GM21360 (cell line): ENCODE data around the gene THUMPD2.
"Not testable (repeated sequence)": the region's sequence is repeated elsewhere in the genome, so short reads cannot be mapped to it uniquely, and the experiment has no call there.

Experiments used
- ATAC-seq: cut with Tn5 transposase; IDR thresholded peaks from one replicate; pipeline ENCODE4 v1.9.1; 2021; ENCODE audit warnings: mild to moderate bottlenecking, moderate library complexity; ENCODE audit not compliant: unreplicated experiment

Gene THUMPD2, protein sequence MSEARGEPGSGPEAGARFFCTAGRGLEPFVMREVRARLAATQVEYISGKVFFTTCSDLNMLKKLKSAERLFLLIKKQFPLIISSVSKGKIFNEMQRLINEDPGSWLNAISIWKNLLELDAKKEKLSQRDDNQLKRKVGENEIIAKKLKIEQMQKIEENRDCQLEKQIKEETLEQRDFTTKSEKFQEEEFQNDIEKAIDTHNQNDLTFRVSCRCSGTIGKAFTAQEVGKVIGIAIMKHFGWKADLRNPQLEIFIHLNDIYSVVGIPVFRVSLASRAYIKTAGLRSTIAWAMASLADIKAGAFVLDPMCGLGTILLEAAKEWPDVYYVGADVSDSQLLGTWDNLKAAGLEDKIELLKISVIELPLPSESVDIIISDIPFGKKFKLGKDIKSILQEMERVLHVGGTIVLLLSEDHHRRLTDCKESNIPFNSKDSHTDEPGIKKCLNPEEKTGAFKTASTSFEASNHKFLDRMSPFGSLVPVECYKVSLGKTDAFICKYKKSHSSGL

DNA sequence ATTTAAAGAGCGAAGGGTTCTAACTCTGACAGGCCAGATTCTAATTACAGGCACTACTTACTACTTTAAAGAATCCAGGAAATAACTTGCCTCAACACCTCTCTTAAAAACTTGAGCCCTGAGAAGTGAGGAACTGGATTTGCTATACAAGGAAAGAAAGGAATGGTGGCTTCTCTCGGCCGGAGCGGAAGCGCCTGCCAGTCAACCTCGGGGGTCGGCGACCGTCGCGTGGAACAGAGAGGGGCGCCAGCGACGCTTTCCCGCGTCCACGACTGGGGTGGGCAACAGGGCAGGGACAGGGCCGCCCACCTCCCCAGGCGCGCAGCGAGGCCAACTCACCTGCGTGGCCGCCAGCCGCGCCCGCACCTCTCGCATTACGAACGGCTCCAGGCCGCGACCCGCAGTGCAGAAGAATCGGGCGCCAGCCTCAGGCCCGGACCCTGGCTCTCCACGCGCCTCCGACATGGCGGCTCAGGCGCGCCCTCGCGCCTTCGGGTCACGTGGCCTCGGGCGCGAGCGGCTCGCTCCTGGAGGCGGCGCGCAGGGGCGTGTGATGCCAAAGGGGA lies at the start of gene THUMPD2:
TSS of gene THUMPD2 (minus strand) at position 484 of the 566 bp plus-strand sequence. CDS start at position 465, 19 bp downstream.
- ATAC-seq = peak; percentile 58

DNA sequence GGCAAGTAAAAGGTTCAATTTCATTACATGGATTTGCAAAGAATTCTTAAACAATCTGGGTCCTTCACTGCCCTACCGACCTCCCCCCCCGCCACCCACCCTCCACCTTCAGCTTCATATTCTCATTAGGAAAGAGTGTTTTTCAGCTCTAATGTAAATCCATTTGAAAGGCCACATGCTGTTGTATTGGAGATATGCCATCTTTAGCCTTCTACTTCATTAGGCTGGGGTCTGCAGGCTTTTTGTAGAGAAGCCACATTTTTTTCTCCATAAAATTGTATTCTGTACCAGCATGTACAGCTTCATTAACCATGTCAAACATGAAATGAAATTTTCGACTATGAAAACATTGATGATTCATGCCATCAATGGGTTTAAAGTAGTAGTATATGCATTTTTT lies 42.8 kb upstream of the THUMPD2 start:
- ATAC-seq = no peak

DNA sequence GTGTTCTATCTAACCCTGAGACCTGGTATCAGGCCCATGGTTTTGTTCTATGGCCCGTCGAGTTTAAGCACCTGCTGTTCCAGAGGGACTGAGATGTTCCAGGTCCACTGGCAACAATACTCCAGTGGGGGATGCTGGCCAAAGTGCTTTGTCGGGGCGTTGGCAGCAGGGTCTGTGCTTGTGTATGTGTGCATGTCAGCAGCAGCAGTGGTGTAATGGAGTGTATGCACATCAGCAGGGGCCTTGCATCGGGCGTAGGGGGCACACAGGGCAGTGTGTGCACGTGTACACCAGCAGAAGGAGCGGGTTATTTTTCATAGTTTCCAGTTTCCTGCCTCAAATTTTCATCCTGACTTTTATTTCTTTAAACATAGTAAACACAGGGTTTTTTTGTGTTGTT lies 37.8 kb upstream of the THUMPD2 start:
- no peak for ATAC-seq

DNA sequence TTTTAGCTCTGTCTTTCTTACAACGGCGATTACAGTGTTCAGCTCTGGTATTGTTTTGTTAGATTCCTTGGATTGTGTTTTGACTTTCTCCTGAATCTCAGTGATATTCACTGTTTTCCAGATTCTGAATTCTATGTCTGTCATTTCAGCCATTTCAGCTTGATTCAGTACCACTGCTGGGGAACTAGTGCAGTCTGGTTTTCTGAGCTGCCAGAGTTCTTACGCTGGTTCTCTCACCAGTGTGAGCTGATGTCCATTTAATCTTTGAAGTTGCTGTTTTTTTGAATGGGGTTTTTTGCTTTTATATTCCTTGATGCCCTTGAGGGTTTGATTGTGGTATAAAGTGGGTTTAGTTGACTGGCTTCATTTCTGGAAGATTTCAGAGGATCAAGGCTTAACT lies 37.4 kb upstream of the THUMPD2 start:
- ATAC-seq = no peak

DNA sequence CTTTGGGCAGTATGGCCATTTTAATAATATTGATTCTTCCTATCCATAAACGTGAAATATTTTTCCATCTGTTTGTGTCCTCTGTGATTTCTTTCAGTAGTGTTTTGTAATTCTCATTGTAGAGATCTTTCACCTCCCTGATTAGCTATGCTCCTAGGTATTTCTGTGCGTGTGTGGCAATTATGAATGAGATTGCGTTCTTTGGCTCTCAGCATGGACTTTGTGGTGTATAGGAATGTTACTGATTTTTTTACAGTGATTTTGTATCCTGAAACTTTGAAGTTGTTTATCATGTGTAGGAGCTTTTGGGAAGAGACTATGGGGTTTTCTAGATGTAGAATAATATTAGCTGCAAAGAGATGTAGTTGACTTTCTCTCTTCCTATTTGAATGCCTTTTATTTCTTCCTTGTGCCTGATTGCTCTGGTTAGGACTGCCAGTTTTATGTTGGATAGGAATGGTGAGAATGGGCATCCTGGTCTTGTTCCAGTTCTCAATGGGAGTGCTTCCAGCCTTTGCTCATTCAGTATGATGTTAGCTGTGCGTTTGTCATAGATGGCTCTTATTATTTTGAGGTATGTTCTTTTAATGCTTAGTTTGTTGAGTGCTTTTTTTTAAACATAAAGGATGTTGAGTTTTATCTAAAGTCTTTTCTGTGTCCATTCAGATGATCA lies 27.0 kb upstream of the THUMPD2 start:
- no peak for ATAC-seq

DNA sequence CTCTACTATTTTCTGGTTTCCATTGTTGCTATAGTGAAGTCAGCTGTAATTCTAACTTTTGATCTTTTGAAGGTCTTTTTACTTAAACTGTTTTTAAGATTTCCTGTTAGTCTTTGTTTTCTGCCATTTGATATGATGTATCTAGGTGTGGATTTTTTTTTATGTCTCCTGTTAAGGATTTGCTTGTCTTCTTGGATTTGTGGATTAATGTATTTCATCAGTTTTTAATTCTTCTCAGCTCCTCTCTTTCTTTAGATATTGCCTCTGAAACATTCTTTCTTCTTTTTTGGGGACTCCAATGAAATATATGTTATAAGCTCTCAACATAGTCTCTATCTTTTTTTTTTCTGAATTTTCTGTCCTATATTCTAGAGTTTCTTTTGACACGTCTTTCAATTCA lies 24.8 kb upstream of the THUMPD2 start:
- no peak for ATAC-seq

DNA sequence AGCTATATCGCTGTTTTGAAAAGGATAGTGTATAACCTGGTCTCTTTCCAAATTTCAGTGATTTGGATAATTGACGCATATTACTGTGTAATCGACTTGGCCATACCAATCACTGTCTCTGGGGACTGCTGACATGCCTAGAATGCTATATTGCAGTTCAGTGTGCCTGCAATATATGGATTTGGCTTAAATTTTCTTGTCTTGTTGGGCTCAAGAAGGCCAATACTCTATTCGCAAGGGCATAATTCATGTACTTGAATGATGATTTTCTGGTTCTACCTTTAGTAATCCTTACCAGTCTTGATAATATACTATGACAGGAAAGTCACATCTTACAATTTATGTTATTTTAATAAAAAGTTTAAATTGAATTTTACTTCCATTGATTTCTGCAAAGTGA lies 21.7 kb upstream of the THUMPD2 start:
- no peak for ATAC-seq

DNA sequence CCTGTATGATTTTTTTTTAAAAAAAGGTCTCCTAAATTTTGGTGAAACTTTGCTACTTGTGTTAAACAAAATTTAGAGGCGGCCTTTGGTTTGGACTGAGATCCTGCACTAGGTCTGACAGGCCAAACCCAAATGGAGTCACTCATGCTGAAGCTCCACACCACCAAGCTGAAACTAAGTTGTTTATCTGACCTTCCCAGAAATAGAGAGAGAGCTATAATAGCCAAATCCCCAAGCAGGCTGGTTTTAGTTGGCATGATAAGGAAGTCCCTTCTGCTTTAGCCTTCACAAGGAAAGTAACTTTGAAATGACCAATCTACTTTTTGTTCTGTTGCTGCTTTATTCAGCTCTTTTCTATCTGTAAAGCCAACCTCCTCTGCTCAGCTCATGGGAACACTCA lies 17.1 kb upstream of the THUMPD2 start:
- no peak for ATAC-seq

DNA sequence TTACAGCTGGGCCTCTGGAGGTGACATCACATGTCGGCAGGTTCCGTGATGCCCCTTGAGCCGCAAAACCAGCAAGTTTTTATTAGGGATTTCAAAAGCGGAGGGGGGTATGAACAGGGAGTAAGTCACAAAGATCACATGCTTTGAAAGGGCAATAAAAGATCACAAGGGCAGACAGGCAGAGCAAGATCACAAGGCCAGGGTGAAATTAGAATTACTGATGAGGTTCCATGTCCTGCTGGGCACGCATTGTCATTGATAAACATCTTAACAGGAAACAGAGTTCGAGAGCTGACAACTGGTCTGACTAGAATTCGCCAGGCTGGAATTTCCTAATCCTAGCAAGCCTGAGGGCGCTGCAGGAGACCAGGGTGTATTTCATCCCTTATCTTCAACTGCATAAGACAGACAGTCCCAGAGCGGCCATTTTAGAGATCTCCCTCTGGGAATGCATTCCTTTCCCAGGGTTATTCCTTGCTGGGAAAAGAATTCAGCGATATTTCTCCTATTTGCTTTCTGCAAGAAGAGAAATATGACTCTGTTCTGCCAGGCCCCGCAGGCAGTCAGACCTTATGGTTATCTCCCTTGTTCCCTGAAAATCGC lies 11.3 kb upstream of the THUMPD2 start:
- not testable (repeated sequence) for ATAC-seq

DNA sequence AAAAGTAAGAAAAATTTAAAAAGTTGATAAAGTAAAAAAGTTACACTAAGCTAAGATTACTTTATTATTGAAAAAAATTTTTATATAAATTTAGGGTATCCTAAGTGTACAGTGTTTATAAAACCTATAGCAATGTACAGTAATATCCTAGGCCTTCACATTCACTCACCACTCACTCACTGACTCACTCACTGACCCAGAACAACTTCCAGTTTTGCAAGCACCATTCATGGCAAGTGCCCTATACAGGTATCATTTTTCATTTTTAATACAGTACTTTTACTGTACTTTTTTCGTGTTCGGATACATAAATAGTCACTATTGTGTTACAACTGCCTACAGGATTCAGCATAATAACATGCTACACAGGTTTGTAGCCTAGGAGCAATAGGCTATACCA lies 8.9 kb upstream of the THUMPD2 start:
- ATAC-seq = no peak

DNA sequence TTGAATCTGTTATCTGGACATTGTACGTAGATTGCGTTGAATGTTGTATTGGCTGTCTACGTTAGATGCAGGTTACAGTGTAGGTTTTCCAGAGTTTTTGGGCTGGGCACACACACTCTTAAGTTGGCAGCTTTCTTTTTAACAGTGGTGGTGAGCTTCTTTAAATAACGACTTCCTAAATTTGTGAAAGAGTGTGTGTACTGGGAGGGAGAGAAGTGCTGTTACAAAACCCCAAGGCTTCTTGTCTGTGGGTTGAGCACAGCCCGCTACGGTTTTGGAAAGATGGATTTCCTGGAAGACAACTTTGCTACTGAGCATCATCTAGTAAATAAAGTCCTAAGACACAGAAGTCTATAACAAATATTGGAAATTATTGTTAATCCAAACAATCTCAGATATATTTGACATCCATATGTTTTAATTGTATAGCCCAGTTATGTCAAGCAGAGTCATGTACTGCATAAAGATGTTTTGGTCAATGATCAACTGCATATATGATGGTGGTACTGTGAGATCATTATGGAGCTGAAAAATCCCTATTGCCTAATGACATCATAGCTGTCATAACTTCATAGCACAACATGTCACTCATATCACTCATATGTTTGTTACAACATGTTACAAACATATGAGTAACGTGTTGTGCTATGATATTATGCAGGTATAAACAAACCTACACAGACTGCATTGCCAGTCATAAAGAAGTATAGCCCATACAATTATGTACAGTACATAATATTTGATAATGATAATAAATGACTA lies 7.9 kb upstream of the THUMPD2 start:
- no peak for ATAC-seq

DNA sequence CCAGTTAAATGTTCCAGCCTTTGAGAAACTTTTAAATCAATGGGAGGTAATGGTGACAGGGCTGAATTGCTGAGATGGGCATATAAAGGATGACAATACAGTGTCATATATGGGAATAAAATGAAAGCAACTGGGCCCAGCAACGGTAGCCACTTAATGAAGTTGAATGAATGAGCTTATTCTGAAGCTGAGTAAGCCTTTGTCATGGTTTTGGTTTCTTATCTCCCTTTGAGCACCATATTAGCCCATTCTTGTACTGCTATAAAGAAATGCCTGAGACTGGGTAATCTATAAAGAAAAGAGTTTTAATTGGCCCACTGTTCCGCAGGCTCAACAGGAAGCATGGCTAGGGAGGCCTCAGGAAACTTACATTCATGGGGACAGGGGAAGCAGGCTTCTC lies 3.5 kb upstream of the THUMPD2 start:
- ATAC-seq = no peak

DNA sequence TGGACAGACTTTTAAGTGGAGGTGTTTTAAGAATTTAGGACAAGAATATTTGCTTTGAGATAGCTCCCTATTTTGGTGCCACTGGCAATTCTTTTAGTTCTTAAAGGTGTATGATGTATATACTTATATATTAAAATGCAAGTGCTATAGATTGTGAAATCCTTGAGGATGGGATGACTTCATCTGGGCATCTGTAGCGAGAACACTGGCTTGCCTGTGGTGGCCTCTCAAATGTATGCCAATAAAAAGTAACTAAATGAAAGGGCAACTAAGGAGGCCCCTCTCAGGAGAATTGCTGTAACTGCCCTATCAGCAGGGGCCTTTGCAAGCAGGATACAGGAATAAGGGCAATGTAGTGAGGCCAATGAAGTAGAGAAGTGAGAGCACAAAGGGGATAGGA lies 2.6 kb upstream of the THUMPD2 start:
- ATAC-seq = no peak

DNA sequence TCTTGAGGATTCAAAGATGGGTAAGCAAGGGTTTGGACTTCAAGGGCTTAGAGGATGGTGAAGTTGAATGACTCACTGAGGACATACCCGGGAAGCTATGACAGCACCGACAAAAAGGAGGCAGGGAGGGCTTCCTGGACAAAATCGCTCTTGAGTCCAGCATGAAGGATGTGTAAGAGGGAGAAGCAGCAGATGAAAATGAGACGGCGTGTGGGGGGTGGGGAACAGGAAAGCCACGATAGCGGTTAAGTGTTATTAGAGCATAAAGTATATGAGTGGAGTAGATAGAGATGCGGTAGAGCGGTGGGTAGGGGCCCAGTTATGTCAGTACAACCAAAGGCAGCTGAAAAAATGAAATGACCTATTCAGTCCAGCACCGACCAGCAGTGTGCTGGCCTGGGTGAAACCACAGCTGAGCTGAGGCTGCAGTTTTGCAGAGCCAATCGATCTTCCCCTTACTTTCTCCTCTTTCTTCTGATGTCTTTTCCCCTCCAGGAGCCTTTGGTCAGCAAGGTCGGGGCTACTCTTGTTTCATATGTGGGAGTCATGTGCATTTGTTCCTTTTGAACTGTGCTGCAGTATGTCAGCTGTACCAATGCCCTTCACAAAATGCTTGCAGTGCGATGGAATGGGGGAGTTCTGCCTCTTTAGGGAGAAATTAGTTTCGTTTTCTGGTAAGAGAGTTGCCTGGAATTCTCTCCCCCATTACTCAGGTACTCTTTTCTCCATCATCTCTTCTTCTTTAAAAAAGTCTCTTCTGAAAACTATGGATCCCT lies 2.0 kb upstream of the THUMPD2 start:
- peak; percentile 30 for ATAC-seq

DNA sequence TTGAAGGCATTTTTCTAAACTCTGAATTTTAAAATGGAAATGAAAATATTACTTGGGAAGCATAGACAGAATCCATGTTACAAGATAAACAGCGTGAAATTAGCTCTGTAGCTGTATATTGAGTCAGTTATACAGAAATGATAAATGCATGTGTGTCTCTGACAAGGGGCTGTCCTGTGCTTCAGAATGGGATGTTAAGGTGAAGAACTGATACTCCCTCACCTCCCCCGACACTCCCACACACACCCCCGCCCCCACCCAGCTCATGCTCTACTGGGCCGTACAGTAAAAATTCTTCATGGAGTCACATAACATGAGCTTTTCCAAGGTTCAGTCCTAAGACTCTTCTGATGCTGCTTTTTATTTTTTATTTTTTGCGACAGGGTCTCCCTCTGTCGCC lies 869 bp upstream of the THUMPD2 start:
- no peak for ATAC-seq

DNA sequence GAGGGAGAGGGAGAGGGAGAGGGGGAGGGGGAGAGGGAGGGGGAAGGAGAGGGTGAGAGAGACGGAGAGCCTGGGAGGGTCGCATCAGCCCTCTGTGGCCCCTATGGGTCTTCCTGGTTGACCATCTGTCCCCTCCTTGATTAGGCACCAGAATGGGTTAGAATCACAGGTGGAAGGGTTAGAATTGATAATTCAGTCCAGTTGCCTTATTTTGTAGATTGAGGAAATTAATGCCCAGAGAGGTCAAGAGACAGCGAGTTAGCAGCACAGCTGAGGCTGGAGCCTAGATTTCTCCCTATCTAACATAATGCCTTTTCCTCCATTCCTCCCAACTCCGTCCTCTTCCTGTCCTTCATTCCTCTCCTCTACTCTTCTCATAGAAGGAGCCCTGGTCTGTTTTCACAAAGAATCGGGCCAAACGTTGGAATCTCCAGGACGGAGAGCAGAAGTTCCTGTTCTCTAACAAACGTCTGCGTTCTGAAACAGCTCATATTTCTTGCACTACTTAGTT lies 338 bp upstream of the THUMPD2 start:
- ATAC-seq = no peak

DNA sequence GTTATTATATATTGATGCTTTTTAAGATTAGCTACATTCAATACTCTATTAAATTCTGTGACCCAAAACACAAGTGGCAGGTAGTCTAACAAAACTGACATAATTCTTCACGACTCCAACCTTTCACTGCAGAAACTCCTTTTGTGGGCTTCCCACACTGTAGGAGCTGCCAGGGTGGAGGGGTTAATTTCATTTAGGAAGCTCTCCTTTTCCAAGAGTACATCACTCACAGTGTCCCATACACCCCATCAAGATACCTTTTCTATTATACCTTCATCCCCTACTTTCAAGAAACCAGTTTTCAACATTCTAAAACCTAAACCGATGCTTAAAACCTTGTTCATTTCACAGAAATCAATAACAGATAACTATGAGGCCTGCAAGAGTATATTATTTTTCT lies 825 bp downstream of the THUMPD2 start:
- no peak for ATAC-seq

DNA sequence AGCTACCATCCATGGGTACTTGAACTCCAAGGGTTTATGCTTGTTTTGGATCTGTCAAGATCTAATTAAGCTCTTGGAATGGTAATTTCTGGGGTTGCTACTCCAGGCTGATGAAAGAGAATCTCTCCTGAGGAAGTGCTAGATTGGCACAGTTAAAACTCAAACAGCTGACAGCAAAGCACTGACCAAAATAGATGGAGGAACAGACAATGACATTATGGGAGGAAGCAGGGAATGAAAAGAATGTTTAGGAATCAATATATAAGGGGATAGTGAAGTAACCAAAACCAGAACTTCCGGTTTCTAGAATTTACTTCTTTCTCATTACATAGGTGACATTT lies 6.3 kb downstream of the THUMPD2 start:
- ATAC-seq = no peak

DNA sequence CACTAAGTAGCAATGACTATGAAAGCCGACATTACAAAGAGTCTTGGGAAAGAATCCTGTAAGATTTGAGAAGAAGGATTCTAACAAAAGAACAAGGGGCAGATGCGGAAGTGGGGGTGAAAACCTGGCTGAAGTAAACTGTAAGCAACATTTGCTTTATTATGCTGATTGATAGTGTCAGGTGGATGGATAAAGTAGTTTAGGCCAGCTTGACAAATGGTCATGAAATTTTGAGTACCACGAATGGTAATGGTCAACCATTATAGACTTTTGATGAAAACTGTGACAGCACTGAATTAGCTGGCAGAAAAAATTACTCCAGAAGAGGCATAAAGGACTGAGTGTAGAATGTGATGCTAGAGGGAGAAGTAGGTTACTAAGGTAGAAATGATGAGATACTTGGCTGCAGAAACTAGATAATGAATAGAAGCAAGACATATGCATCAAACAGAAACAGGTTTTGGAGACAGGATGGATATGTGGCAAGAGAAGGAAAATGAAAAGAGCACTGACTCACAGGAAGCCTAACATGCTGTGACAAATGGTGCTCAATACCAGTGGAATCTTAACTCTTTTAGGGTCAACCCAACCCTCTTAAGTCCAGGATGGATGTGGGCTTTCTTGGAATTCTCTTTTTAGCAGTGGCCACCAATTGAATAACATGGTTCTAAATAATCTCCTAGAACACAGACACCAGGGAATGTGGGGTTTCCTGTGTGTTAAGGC lies 6.8 kb downstream of the THUMPD2 start:
- ATAC-seq = no peak
